GM18861 (cell line): ENCODE data around the gene LCA5.
A peak's percentile ranks its signal among the peaks of the same experiment; 100 is the strongest.
"Not testable (repeated sequence)": the region's sequence is repeated elsewhere in the genome, so short reads cannot be mapped to it uniquely, and the experiment has no call there.

Experiments
- ATAC-seq: cut with Tn5 transposase; IDR thresholded peaks from one replicate; pipeline ENCODE4 v1.9.1; 2021; ENCODE audit not compliant: unreplicated experiment

Gene LCA5

GRCh38 chr6:79468116-79468515, 69.1 kb downstream of the LCA5 start:
- no peak for ATAC-seq

DNA sequence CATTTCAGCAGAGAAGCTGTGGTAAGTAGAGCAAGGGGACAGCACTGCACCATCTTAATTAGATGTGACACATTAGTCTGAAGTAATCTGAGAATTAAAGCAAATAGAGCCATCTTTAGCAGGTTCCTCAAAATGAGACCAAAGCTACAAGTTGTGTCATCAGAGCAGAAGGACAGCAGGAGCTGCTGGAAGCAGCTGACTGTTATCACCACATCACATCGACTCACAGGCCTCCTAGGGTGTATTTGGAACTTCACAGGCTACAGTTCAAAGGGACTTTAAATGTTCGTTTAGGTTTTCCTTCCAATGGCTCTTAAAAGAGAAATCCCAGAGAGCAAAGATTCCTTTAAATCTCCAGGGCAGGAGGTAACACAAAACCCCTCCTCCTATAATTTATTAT, 69.5 kb downstream of the LCA5 start:
- ATAC-seq = no peak

DNA sequence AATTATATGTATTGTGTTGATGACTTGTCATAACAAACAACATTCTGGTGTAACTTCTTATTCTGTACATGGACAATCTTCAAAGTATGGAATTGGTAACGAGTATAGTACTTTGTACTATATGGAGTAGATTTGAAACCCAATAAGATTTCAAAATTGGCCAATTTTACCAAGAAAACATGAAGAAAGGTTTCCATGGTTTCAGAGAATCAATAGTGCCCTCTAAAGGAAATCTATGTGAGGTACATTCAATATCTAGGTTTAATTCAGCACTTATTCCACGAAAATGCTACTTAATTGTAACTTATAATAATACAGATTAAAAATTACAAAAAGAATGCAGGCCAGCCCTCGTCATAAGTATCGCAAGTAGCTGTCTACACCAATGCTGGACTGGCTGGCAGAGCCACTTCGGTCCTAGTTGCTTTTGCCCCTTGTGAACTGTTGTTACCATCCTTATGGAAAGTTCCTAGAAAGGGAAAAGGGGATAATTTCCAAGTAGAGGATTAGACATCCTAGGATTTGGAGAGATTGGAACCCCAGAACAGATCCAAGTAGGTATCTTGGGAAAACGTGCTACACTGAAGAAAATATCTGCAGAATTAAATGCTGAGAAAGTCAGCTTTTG, 70.9 kb downstream of the LCA5 start:
- ATAC-seq = no peak

DNA sequence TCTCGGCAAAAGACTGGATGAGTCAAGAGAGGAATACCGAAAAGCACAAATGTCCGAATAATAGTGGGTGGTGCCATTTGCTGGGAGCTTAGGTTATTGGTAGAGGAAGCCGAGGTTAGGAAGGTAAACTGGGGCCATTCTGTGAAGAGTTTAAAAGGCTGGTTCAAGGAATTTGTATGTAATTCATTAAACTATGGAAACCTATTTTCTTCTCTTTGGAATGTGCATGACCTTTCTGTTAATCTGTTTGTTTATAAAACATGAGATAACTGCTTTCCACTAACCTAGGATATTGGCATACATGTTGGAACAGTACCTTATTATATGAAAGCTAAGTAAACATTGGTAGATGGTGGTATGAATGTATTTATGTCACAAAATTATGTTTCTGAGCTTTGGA, 71.8 kb downstream of the LCA5 start:
- no peak for ATAC-seq

- no peak for ATAC-seq
These were observed 73.6 kb downstream of the LCA5 start for GRCh38 chr6:79463621-79464050.

GRCh38 chr6:79461205-79461604, 76.0 kb downstream of the LCA5 start:
- peak; percentile 56 for ATAC-seq

GRCh38 chr6:79455446-79455845, 81.8 kb downstream of the LCA5 start:
- ATAC-seq = no peak

DNA sequence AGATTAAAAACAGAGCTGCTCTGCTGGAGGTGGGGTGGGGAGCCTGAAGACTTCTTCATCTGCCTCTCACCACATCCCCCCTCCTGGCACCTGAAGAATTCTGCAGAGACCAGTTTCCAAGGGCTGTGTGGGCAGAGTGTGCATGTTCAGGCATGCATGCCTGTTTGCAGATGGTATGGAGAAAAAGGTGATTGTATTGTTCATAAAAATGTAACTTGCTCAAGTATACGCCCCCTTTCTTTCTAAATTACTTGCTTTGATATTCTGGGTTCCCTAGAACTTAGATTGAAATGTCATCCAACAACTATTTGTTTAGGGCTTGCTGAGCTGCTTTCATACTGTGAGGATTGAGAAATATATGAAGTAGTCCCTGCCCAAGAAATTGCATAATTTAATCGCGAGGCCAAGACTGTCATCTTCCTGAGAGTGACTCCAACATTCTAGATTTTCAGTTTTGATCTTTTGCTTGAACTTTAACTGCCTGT, 83.6 kb downstream of the LCA5 start:
- no peak for ATAC-seq

- ATAC-seq = no peak
These were observed 86.2 kb downstream of the LCA5 start for GRCh38 chr6:79450984-79451383.

- no peak for ATAC-seq
These were observed 91.2 kb downstream of the LCA5 start for GRCh38 chr6:79446006-79446405.

DNA sequence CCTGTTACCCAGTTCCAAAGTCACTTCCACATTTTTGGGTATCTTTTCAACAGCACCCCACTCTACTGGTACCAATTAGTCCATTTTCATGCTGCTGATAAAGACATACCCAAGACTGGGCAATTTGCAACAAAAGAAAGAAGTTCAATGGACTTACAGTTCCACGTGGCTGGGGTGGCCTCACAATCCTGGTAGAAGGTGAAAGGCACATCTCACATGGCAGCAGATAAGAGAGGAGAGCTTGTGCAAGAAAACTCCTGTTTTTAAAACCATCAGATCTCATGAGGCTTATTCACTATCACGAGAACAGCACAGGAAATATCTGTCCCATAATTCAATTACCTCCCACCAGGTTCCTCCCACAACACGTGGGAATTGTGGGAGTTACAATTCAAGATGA, 93.4 kb downstream of the LCA5 start:
- ATAC-seq = not testable (repeated sequence)

DNA sequence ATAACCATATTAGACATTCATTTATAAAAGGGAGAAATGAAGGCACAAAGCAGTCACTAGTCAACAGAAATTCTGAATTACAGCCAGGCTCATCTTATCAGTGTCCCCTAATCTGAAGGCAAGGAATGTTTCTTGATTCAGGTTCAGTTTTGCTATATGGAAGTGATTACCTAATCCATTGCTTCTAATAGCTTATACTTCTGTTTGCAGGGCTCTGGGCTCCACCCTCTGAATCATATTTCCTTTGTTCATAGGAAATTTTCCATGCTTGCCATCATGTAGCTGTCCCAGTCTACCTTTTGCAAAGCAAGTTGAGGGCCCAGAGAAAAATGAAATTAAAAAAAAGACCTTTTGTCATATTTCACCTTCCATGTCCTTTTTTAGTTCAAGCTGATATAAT, 96.0 kb downstream of the LCA5 start:
- no peak for ATAC-seq

- ATAC-seq = no peak
These were observed 96.6 kb downstream of the LCA5 start for GRCh38 chr6:79440598-79440997.

- ATAC-seq = no peak
These were observed 99.2 kb downstream of the LCA5 start for GRCh38 chr6:79438030-79438429.

DNA sequence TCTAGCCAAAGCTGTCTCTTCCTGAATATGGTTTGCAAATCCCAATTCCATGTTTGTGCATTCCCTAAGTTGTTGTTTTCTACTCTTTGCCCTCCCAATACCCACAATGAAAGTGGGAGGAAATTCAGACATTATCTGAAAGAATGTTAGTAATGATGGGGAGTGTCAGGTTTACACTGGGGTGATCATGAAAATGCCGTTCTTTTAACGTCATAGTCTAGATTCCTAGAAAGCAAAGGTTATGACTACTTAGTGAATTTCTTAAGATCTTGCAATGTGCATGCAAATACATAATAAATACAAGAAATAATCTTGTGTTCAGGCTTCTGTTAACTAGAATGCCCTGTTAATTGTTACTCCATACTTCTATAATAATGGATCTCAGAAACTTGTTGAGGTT, 101.0 kb downstream of the LCA5 start:
- no peak for ATAC-seq

GRCh38 chr6:79435746-79436145, 101.5 kb downstream of the LCA5 start:
- no peak for ATAC-seq
